IPS DF 6.9 (cell line): Measurements from ENCODE around the gene VPS52.

Experiments used
- DNase-seq: peaks from one replicate; pipeline ENCODE4 v3.0.0-alpha.2; 2013; ENCODE audit warnings: low read depth, low spot score
- H3K27ac ChIP-seq: one replicate; pipeline ENCODE4 v1.5.1; 2013; ENCODE audit warnings: low read length, control low read depth
- H3K27me3 ChIP-seq: 2 replicates; pipeline ENCODE4 v1.6.1; 2013; ENCODE audit warnings: mild to moderate bottlenecking, low read length; ENCODE audit not compliant: control insufficient read depth, insufficient read depth
- H3K36me3 ChIP-seq: 2 replicates; pipeline ENCODE4 v1.6.1; 2013; ENCODE audit warnings: low read length; ENCODE audit not compliant: control insufficient read depth, insufficient read depth
- H3K4me1 ChIP-seq: 2 replicates; pipeline ENCODE4 v1.6.1; 2013; ENCODE audit warnings: low read length; ENCODE audit not compliant: control insufficient read depth, insufficient read depth
- H3K4me3 ChIP-seq: 2 replicates; pipeline ENCODE4 v1.5.1; 2013; ENCODE audit warnings: mild to moderate bottlenecking, low read length
- H3K9me3 ChIP-seq: 2 replicates; pipeline ENCODE4 v1.6.1; 2013; ENCODE audit warnings: low read length, inconsistent platforms; ENCODE audit not compliant: control insufficient read depth, insufficient read depth
- WGBS: extraction: QIAGEN DNeasy Blood & Tissue Kit; methylation state at CpG from one replicate; pipeline ENCODE4 v1.1.7; 2013; ENCODE audit warnings: mixed read lengths, missing lambda C conversion rate; ENCODE audit not compliant: insufficient read length, insufficient coverage; 5-methylcytosine and 5-hydroxymethylcytosine counted together

VPS52 gene

GRCh38 chr6:33202799-33203198 lies 68.9 kb downstream of the VPS52 start:
- Histone ChIP-seq H3K36me3 (peaks cover 10% of the 10 kb centered on the region; the same call in 1 of the 2 replicates), H3K9me3 (no peaks in the 10 kb centered on the region), H3K4me3 (no peak overlapping the region), H3K4me1 (peaks cover 10% of the 10 kb centered on the region; the same call in 1 of the 2 replicates), H3K27me3 (peaks cover 10% of the 10 kb centered on the region; the same call in 1 of the 2 replicates), H3K27ac (no peak overlapping the region)
- DNase-seq, result no peak
- WGBS, result no CpG with 5 or more reads among the region's 6 CpGs

GRCh38 chr6:33201935-33202334 lies 69.7 kb downstream of the VPS52 start:
- Histone ChIP-seq H3K4me3 (no peak overlapping the region), H3K27ac (no peak overlapping the region), H3K27me3 (peaks cover 10% of the 10 kb centered on the region; the same call in 1 of the 2 replicates), H3K4me1 (peaks cover 10% of the 10 kb centered on the region; the same call in 1 of the 2 replicates), H3K9me3 (no peaks in the 10 kb centered on the region), H3K36me3 (peaks cover 10% of the 10 kb centered on the region; the same call in 1 of the 2 replicates)
- DNase-seq, result no peak
- WGBS, result no CpG with 5 or more reads among the region's 6 CpGs

GRCh38 chr6:33201147-33201545 lies 70.5 kb downstream of the VPS52 start:
- DNase-seq, result no peak
- H3K36me3 ChIP-seq, result peaks cover 10% of the 10 kb centered on the region; the same call in 1 of the 2 replicates
- H3K4me1 ChIP-seq, result peaks cover 10% of the 10 kb centered on the region; the same call in 1 of the 2 replicates
- H3K4me3 ChIP-seq, result peak overlapping the region; percentile 72
- H3K27ac ChIP-seq, result no peak overlapping the region
- H3K27me3 ChIP-seq, result peaks cover 2% of the 10 kb centered on the region; the same call in 1 of the 2 replicates
- H3K9me3 ChIP-seq, result no peaks in the 10 kb centered on the region
- no CpG with 5 or more reads among the region's 14 CpGs for WGBS
